Raji (cell line): ENCODE results near the gene KCTD5.

Experiments used
- POLR2A ChIP-seq: IDR thresholded peaks from 2 replicates; pipeline ENCODE4 v1.6.1; 2011; ENCODE audit warnings: low read depth, low read length, control low read depth; ENCODE audit not compliant: insufficient read depth

KCTD5 gene, protein sequence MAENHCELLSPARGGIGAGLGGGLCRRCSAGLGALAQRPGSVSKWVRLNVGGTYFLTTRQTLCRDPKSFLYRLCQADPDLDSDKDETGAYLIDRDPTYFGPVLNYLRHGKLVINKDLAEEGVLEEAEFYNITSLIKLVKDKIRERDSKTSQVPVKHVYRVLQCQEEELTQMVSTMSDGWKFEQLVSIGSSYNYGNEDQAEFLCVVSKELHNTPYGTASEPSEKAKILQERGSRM

DNA sequence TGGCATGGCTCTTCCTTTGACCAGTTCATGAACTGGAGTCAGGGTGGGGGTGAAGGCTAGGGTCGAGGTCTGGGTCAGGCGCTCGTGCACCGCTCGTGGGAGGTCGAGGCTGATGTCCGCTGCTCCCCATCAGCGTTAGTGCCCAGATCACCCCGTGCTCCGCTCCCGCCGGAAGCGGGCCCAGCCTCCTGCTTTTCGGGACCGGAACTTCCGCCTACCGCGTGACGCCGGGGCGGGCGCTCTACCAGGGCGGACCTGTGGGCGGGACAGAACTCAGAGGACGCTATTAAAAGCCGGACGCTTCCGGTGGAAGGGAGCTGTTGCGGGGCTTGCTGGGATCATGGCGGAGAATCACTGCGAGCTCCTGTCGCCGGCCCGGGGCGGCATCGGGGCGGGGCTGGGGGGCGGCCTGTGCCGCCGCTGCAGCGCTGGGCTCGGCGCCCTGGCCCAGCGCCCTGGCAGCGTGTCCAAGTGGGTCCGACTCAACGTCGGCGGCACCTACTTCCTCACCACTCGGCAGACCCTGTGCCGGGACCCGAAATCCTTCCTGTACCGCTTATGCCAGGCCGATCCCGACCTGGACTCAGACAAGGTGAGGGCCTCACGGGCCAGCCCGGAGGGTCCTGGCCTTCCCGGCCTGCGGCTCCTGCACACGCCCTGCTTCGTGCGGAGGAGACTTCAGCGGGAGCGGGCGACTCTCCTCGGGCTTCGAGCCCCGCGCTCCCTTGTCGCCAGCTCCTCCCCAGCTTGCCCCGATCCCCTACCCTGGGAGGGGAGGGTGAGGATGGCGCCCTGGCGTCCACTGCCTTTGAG is at the start of gene KCTD5:
KCTD5 (plus strand) TSS at position 315 of the 813 bp plus-strand sequence; CDS start at position 341, 26 bp downstream.
- TF ChIP-seq POLR2A: peak; percentile 99

DNA sequence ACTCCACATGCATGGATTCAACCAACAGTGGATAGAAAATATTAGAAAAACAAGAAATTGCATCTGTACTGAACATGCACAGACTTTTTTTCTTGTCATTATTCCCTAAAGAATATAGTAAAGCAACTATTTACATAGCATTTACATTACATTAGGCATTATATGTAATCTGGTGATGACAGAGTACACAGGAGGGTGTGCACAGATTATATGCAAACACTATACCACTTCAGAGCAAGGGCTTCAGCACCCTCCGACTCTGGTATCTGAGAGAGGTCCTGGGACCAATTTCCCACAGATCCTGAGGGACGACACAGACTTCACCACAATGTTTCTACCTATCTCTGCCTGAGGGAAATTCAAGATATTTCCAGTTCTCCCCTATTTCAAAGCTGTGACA is 25.3 kb upstream of the KCTD5 start:
- TF ChIP-seq POLR2A: no peak

DNA sequence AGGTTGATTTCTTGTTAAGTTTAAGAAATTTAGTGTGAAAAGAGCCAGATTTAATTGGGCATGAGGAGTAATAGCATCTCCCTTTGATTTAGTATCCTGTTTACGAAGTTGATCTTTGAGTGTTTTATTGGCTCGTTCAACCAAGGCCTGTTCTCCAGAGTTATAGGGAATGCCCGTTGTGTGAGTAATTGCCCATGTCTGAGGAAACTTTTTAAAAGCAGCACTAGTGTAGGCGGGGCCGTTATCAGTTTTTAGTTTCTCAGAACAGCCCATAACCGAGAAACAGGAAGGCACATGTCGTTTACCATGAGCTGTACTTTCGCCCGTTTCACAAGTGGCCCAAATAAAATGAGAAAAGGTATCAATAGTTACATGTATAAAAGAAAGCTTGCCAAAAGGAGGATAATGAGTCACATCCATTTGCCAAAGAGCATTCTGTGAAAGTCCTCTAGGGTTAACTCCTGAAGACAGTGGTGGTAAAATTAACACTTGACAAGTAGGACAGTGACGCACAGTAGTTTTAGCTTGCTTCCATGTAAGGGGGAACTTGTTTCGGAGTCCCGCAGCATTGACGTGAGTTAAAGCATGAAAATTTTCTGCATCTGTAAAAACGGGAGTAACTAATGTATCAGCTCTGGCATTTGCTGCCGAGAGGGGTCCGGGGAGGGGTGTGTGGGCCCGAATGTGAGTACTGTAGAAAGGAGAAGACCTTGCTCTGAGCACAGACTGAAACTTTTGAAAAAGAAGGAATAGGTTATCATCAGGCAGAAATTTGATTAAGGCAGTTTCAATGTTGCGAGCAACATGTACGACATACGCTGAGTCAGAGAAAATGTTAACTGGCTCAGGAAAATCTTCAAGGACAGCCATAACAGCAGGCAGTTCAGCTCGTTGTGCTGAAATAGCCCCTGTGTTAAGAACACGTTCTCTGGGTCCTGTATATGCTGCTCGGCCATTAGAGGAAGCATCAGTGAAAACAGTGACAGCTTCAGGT is 18.5 kb upstream of the KCTD5 start:
- no peak for TF ChIP-seq POLR2A

DNA sequence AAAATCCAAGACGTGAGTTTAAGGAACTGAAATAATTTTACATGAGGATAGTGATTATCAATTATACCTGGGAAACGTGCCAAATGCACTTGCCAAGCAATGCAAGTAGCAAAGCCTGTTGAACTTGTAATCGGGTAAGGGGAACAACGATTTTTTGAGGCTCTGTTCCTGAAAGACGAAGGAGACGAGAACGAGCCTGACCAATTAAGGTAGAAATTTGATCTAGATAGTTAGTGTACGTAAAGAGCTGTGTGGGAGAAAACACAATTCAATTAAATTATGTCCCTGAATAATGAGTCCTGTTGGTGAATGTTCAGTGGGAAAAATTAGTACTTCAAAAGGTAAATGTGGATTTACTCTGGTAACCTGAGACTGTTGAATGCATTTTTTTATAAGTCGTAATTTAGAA is 17.7 kb upstream of the KCTD5 start:
- TF ChIP-seq POLR2A: no peak

DNA sequence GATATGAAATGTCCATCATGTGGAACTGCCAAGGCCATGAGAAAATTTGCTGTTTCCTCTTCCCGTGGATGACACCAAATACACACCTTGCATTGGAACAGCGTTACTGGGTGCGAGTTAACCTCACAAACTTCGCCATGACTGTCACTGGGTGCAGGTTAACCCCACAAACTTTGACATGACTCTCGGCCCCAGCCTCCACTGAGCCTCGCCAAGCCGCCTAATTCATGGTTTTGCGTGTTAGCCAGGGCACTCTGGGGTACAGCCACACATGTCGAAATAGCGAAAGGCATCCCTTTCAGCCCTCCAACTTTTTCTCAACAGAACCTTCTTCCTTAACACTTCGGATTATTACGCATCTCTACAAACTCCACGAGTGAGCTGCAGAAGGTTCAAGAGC is 10.6 kb upstream of the KCTD5 start:
- no peak for TF ChIP-seq POLR2A

DNA sequence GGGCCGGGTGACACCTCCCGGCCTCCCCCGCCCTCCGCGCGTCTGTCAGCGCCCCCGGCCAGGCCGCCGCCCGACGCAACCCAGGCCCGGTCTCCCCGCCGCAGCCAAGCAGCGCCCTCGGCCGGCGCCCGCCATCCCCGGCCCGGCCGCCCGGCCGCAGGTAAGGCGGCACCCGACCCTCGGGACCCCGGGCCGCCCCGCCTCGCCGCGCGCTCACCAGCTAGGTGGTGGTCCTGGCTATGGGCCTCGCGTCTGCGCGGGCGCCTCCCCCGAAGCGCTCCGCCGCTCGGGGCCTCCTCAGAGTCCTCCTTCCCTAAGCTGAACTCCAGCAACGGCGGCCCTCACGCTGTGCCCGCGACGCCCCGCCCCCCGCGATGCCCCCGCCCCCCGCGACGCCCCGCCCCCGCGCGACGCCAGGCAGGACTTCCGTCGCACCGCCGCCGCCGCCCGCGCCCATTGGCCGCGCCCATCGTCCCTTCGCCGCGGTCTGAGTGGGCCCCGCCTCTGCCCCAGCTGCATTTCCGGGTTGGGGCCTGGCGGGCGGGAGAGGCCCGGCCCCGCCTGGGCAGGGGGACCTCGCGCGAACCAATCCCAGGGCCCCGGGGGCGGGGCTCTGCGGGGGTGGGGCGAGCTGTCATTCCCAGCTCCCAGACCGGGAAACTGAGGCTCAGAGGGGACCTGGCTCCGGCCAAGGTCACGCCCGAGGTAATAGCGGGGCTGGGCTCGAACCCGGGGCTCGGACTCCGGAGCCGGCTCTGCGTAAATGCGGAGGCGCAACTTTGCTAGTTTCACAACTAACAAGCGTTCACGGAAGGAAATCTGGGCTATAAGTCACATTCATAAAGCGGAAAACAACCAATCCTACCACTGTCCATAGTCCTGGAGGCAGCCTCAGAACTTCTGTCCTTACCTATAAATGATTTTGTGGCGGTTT is 9.0 kb upstream of the KCTD5 start:
- peak; percentile 60 for TF ChIP-seq POLR2A

DNA sequence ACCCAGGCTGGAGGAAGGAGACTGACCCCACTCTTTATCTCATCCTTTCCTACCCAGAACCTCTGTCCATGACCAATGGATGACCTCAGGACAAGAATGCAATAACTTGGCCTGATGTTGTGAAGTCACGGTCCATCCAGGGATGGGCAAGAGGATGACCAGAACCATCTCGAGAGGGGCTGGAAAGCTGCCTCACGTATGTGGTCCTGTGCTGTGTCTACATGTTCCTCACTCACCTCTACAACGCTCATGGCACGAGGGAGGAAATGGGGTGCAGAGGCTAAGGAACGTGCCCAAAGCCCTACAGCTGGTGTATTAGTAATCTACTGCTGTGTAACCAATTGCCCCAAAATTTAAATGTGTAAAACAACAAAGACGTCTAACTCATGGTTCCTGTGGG is 7.3 kb upstream of the KCTD5 start:
- TF ChIP-seq POLR2A: no peak

DNA sequence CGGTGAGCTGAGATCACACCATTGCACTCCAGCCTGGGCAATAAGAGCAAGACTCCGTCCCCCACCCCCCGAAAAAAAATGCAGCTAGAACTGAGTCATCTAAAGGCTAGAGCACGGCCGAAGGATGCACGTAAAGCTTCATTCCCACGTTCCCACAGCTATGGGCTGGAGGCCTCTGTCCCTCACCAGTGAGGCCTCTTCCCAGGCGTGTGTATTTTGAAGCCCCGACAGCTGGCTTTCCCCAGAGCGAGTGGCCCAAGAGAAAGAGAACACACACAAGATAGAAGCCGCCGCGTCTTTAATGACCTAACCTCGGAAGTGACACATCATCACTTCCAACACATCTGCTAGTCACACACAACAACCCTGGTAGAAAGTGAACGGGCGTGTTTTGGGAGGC is 6.6 kb upstream of the KCTD5 start:
- TF ChIP-seq POLR2A: no peak

DNA sequence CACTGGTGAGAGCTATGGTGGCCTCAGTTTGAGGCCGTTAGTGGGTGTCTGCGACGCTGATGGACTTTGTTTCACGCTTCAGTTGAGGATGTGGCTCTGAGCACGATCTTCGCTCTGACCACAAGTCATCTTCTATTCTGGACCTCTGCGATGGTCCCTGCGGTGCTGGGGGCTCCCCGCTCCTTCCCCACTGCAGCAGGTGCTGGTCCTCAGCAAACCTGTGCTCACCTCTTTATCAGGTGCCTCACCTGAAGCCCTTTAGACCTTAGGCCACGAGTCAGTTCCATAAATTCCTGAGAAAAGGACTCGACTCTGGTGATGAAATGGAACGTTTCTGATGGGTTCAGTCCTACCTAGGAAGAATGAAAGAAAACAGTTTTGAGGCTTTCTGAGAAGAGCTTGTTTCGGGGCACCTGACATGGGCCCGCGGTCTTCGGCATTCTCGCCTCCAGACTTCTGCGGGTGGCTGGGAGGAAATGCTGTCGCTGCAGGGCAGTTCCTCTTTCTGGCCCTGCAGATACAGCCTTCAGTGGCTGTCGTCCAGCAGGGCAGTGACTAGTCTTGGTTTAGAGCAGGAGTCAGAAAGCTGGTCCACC is 4.7 kb downstream of the KCTD5 start:
- no peak for TF ChIP-seq POLR2A

DNA sequence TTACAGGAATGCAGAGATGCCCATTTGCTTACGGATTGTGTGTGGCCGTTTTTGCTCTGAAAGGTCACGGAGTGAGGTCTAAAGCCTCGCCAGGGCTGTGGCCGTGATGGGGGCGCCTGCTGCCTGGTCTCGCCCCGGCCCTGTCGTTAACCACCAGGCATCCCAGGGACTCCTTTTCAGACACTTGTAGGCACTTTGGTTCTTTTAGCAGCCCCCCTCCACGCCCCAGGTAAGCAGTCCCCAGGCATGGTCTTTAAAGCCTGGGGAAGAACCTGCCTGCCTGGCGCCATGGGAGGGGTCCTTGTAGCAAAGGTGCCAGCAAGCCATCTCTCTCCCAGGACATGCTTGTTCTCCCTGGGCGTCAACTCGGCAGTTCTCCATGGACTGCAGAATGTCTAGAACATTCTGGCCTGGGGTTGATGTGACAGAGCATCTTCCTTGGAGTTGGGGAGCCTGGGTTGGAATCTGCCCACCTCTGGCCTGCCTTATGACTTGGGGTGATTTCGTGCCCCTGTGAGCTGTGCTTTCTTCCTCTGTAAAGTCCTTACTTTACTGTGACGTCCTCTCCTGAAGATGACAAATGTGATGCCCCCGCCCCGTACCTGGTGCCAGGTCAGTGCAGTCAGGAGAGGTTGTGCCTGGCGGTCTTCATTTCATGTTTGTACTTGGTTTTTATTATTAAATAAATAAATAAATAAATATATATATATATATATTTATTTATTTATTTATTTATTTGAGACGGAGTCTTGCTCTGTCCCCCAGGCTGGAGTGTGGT is 5.4 kb downstream of the KCTD5 start:
- no peak for TF ChIP-seq POLR2A

DNA sequence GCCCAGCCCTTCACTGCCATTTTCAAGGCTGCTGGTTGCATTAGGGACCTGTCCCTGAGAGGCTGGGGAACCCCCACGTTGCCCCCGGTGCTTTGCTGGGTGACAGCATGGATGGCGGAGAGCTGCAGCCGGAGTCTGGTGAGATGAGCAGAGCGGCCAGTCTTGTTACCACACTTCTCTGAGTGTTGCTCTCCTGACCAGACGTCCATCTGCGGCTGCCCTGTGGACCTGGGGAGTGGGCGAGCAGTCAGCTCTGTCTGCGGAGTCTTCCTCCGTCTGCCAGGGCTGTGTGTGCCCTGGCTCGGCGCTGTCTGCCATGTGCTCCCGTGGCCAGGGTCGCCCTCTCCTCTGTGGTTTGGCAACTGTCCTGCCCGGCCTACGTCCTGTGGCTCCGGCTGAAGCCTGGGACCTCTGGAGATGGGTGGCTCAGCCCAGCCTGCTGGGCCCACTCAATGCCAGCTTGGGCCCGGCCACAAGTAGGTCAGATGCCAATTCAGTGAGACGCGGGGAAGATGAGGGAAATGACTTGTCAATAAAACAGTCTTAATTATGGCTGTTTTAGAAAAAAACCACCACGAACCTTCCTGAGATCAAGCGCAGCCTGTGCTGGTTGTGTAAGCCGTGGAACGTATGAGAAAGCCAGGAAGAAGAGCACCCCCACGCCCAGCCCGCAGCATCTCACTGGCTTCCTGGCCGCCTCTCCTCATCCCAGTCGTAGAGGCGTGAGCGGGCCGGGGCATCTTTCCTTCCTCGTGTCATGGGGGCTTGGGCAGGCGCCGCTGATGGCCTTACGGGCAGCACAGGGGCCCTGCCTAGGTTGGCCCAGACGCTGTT is 7.9 kb downstream of the KCTD5 start:
- no peak for TF ChIP-seq POLR2A

DNA sequence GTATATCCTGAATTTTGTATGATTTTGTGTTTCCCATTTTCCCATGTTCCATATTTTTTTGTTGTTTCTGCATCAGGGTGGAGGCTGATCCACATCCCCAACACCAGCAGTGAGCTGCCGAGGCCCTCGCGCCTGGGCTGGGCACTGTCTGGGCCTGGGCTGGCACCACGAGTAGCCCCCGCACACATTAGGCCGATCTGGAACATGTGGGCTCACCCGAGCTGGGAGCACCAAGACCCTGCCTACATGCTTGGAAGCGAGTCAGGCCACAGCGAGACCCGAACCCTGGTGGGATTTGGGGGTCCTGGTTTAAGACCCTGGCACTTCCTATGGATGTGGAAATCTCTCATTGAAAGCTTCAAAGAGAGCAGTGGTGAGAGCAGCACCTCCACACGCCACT is 8.5 kb downstream of the KCTD5 start:
- TF ChIP-seq POLR2A: no peak
